ENCODE measurements around the gene THOC3.
"Not testable (repeated sequence)": the region's sequence is repeated elsewhere in the genome, so short reads cannot be mapped to it uniquely, and the experiment has no call there.

Gene THOC3, protein sequence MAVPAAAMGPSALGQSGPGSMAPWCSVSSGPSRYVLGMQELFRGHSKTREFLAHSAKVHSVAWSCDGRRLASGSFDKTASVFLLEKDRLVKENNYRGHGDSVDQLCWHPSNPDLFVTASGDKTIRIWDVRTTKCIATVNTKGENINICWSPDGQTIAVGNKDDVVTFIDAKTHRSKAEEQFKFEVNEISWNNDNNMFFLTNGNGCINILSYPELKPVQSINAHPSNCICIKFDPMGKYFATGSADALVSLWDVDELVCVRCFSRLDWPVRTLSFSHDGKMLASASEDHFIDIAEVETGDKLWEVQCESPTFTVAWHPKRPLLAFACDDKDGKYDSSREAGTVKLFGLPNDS

DNA sequence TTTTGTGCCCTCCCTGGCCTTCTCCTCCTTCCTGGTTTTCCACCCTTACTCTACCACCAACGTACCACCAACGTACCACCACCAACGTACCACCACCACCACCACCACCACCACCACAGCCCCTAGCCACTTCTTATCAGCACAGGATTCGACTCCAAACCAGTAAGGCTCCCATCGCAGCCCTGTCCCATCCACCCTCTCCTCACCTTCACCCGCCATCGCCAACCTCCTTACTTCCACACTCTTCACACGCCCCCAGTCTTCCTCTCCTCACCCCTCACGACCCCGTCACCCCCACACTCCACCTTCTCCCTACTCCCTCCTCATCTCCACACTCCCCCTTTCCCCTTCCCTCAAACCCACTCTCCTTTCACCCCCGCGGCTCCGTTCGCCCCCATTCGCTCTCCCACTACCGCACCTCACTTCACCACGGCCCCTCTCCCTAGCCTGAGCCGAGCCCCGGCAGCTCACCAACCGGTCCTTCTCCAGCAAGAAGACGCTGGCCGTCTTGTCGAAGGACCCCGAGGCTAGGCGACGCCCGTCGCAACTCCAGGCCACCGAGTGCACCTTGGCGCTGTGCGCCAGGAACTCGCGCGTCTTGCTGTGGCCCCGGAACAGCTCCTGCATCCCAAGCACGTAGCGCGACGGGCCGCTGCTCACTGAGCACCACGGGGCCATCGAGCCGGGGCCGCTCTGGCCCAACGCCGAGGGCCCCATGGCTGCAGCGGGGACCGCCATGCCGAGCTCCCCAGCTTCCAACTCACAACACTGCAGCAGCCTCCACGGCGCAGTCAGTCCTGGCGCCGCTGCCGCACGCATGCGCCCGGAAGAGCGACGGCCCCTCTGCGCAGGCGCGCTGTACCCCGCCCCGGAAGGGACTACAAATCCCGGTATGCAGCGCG lies at the start of gene THOC3:
Gene THOC3 (minus strand): TSS at position 845 of the 902 bp plus-strand sequence. CDS start 107 bp downstream, at position 738.
- DNase-seq: peak; percentile 71

DNA sequence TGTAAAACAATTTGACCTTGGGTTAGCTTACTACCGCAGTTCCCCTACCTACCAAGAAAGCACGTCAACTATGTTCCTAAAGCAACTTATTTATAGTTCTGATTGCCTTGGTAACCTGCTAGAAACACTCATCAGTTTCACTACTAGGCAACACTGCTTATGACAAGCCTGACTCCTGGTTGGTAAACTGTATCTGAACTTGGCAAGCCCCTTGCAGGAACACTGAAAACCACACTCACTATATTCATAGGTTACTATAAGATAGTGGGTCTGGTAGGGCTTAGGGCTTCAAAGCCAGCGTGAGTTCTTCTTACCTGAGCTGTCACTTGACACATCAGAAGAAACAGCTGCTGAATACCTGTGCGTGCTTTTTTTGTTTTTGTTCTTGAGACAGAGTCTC lies 49.2 kb upstream of the THOC3 start:
- not testable (repeated sequence) for DNase-seq

DNA sequence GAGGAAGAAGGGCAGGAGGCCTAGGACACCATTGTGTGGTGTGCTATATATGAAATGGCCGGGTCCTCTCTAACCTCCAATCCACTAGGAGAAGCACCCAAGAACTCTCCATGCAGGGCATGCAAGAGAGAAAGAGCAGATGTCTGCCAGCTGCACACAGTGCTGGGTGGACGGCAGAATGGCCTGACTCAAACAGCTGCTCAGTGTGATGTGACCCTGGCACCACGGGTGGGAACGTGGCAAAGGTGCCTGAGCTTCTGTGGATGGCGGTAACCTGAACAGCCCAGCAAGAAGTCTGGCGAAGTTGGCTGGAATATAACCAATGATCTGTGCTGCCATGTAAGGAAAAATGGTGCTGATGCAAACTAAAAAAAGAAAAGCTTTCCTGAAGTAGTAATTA lies 46.2 kb upstream of the THOC3 start:
- not testable (repeated sequence) for DNase-seq

DNA sequence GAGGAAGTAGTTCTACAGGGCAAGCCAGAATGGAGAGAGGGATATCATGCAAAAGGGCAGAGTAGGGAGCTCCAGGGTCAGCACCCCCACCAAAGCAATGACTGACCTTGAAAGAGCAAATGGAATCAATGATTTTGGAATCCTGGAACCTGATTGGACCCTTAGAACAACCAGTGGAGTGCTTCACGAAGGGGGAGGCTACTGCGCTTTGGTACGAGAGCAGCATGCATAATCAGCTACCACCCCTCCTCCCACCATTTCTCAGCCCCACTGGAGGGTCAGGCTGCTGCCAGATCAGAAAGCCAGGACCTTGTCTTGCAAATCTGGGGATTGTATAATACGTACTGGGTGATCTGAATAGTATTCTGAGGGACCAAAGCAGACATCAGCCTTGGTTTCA lies 43.0 kb upstream of the THOC3 start:
- not testable (repeated sequence) for DNase-seq

DNA sequence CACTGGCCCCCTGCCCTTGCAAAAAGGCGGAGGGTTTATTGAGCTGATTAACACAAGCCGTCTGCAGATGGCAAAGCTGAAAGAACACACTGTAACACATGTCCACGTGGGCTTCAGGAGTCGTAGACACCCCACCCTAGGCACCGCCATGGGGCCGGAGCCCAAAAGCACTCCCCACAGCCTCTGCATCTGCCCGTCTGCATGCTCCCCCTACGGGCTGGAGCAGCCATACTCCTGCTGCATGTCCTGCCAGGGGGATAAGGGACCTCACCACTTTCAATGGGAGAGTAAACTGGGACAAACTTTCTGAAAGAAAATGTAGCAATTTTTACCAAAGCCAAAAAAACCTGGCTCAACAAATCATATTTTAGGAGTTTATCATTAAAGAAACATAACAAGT lies 42.1 kb upstream of the THOC3 start:
- not testable (repeated sequence) for DNase-seq

DNA sequence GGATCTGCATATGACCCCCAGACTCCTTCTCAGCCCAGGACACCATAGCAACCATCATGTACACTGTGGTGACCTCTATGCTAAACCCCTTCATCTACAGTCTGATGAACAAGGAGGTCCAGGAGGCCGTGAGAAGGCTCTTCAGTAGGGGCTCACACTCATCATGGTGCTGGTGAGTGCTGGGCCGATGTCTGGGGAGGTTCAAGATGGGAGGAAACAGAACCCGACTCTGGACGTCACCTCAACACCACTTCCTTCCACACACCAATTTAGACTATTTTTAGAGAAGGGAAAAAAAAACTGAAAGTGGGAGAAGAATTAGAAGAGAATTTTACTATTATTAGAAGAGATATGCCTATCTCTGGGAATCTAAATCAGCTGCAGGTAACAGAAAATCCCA lies 39.1 kb upstream of the THOC3 start:
- DNase-seq: not testable (repeated sequence)

DNA sequence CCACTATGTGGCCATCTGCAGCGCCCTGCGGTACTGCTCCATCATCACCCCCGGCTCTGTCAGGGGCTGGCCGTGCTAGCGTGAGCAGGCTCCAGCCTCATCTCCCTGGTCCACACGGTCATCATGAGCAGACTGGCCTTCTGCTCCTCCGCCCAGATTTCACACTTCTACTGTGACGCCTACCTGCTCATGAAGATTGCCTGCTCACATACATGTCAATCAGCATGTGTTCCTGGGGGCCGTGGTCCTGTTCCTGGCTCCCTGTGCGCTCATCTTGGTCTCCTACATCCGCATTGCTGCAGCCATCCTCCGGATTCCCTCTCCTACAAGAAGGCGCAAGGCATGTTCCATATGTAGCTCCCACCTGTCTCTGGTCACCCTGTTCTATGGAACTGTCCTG lies 38.7 kb upstream of the THOC3 start:
- not testable (repeated sequence) for DNase-seq

DNA sequence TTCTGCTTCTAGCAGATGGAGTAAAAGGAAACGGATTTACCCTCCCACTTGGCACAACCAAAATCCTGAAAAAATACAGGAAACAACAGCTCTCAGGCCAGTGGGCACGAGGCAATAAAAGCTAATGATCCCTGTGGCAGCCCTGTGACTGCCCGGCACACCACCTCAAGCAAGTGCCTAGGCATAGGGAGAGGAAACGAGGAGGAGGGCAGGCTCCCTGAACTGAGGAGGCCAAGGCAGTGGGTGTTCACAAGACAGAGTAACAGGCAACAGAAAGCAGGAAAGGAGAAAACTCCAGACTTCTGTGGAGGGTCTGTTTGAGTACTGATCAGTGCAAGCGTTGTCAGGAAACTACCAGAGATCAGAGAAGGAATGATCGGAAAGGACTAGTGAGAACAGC lies 29.9 kb upstream of the THOC3 start:
- DNase-seq: not testable (repeated sequence)

DNA sequence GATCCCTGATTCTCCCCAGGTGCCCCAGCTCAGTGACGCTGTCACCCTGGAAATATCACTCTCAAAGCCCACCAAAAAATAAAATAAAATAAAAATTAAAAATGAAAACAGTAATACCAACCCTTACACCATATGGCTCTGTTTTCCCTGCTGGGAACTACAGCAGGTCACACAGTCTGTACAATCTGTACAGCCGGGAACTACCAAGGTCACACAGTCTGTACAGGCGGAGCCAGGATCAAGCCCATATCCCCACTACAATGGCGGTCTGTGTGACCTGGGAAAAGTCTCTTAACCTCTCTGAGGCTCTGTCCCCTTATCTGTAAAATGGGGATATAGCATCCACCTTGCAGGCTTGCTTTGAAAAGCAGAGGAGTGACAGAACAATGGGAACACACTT lies 29.4 kb upstream of the THOC3 start:
- not testable (repeated sequence) for DNase-seq

DNA sequence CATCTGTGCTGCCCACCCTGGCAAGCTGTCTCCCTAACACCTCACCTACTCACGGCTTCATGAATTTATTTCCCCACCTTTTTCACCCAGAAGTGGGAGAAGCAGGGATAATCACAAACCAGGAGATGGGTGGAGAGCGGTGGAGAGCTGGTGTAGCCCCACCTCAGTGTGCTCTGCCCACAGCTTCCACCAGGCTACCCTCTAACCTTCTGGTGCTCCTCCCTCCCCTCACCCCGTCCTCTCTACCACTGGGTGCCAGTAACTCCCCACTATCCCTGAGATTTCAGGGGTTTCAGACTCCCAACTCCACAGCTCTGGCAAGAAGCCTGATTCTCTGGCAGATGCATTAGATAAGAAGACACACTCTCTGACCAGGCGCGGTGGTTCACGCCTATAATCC lies 28.7 kb upstream of the THOC3 start:
- not testable (repeated sequence) for DNase-seq

DNA sequence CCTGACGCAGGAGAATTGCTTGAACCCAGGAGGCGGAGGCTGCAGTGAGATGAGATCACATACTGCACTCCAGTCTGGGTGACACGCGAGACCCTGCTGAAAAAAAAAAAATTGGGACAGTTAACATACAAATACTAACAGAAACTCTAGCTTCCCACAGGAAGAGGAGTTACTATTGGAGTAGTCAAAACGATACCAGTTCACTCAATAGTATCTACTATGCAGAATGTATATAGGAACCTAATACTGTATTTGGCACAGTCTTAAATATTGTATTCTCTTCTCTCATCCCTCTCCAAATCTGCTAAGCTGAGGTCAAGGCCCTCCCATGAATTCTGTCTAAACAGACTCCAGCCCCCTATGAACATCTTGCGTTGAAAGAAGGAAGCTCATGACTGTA lies 27.4 kb upstream of the THOC3 start:
- DNase-seq: not testable (repeated sequence)

DNA sequence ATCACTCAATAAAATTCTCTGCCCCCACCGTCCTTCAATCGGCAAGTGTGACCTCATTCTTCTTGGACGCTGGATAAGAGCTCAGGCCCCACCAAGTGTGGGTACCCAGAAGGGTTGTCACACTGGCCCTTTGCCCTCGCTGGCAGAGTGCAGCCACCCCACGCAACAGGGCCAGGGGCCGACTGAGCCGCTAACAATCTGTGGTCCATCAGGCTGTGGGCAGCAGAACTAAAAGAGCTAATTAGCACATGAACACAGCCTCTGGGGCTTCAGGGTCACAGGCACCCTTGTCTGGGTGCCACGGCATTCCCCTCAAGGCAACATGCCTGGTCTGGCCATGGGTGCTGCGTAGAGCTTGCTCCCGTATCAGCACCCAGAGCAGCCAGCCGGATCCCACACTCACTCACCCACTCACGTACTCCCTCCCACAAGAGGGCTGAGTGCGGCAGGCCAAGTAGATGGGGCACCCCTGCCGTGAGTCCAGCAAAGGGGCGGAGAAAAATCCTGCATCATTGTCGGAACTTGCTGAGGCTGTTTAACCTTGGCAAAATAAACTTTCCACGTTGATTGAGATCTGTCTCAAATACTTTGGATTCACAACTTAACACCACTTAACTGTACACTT lies 11.4 kb upstream of the THOC3 start:
- DNase-seq: not testable (repeated sequence)

DNA sequence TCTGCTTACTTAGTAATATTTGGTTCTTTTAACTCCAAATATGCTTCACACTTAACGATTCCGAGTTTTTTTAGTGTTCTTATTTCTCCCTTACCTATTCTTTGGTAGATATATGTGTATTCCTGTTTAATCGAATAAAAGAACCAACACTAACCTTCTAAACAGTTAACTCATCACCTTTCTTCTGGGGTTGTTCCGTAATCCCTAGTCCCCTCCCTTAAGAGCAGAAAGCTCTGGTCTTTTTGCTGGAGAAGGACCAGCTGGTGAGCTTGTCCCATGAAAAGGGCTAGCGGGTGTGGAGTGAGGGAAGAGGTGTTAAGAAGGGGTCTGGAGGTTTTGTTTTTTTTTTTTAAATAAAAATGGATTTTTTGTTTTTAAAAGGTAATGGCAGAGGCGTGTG lies 266 bp upstream of the THOC3 start:
- not testable (repeated sequence) for DNase-seq

DNA sequence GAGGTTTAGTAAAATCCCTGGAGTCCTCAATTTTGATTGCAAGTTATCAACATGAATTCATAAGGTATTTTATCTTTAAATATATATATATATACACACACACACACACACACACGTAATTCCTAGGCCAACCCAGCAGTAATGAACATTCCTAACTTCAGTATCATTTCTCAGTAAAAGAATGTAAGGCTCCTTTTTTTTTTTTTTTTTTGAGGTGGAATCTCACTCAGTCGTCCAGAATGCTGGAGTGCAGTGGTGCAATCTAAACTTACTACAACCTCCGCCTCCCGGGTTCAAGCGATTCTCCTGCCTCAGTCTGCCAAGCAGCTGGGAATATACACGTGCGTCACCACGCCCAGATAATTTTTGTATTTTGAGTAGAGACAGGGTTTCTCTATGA lies 5.8 kb downstream of the THOC3 start:
- DNase-seq: not testable (repeated sequence)

DNA sequence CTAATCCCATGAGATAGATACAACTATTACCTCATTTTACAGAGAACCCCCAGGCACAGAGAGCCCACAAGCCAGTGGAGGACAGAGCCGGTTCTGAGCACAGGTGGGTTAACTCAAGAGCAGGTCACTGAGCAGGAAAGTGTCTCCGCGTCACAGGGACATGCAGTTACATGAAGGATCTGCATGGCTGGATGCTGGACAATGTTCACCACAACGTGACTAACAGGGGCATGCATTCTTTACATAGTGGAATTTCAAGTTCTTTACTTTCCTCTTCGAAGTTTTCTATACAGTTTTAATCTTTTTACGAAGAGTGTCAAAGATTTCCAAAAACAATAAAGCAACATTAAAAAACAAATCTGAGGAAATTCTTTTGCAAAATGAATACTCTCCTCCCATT lies 7.9 kb downstream of the THOC3 start:
- DNase-seq: not testable (repeated sequence)

DNA sequence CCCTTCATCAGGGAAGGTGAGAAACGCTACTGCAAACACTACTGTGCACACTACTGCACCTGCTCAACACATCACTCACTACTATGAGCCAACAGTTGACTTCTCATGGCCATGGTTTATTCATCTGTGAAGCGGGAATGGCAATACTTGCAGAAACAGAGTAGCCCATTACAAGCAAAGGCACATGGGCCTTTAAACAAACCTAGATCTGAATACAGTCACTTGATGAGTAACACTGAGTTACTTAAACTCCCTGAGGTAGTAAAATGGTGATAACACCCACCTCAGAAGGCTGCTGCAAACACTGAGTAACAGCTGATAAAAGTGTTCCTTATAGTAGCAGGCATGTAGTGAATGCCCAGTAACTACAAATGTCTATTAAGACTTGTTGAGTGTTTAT lies 9.6 kb downstream of the THOC3 start:
- DNase-seq: not testable (repeated sequence)

DNA sequence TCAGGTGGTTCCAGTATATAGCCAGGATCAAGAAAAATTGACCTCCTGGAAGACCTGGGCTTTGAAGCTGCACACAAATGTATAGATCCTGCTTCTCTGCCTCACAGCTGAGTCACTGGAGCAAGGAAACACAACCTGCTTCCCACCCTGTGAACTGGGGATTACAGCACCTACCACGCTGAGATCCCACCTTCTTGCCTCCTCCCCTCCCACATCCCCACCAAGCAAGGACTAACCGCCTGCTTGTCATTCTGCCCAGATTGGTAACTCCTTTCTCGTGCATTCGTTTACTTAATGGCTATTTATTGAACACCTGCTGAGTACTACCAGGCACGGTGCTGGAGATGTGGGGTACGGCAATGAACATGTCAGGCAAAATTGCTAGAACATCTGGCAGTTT lies 14.0 kb downstream of the THOC3 start:
- not testable (repeated sequence) for DNase-seq

DNA sequence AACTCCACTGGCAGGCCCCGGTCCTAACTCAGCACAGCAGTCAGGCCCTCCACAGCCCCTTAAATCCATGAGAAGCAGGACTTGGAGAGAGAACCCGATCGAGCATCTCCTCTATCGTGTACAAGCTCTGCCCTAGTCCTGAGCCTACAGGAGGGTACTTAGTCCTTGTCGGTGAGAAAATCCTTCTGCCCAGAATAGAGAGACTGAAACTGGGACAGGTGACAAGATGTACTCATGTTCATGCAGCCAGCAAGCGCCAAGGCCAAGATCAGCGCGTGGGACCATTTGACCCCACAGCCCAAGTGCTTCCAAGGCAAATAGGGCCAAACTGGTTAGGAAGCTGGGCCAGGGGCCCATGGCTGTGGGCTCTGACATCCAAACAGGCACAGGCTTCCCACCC lies 15.3 kb downstream of the THOC3 start:
- DNase-seq: not testable (repeated sequence)

DNA sequence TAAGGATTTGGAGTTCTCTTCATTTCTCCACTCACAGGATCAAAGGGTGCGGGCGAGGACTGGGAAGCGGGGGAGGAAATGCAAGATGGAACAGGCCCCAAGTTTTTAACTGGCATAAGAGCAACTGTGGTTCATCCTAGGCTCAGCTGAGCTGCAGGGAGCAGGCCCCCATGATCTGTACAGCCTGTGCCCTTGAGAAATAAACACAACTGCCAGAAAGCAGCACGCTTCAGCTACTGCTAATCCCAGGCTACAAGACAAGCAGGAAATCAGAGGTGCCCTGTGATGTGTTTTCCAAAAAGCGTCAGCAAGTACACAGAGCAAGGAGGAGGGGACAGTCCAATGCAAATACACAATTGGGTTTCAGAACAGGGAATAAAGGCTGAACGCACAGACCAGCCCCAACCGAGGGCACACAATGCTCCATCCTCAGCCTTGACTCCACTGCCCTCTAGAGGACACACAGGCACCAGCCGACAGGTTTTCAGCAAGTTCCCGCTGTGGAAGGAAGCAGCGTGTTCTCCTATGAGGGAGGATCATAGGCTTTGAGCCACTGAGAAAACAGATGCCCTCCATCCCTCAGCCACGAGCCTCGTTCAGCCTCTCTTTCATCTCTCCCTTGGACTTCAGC lies 16.7 kb downstream of the THOC3 start:
- not testable (repeated sequence) for DNase-seq

DNA sequence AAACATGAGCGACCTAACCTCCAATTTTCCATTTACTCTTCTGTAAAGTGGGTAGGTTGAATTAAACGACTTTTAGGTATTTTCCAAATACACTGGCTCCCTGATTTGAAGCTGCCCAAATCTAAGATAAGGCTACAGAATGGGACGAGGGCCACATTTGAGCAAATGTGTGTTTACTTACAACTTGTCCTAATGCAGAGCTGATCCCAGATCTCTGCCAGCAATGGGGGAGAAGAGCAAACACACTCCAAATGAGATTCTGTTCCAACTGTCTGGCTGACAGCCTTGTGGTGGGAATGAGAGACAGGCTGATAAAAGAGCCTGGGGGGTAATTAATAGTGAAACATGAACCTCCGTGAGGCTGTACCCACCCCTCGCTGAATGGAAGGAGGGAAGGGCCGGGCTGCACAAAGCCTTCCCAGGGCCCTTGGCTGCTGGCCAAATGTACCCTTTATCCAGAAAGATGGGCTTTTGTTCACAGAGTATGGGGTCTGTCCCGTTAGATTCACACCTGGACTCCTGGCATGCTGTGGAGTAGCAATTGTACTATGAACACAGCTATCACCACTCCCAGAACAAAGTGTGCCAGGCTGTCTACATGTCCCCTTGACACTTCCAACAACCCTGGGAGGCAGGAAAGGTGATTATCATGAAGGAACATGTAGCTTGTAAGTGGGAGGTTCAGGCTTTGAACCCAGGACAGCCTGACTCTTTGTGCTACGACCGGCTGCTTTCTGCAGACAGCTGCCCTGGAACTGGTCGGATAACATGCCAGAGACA lies 19.6 kb downstream of the THOC3 start:
- DNase-seq: not testable (repeated sequence)

DNA sequence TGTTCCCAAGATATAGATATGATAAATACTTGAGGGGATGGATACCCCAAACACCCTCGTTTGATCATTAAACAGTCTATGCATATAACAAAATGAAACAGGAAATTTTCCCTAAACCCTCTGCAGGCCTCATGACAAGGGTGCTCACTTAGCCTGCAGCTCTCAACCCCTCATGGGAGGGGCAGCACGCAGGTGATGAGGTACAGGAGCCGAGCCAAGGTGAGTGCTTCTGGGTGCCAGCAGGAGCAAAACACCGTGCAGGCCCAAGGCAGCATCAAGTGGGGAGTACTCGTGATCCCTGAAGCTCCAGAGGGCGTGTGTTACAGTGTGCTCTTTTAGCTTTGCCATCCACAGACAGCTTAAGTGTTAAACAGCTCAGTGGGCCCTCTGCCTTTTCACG lies 24.9 kb downstream of the THOC3 start:
- DNase-seq: not testable (repeated sequence)

DNA sequence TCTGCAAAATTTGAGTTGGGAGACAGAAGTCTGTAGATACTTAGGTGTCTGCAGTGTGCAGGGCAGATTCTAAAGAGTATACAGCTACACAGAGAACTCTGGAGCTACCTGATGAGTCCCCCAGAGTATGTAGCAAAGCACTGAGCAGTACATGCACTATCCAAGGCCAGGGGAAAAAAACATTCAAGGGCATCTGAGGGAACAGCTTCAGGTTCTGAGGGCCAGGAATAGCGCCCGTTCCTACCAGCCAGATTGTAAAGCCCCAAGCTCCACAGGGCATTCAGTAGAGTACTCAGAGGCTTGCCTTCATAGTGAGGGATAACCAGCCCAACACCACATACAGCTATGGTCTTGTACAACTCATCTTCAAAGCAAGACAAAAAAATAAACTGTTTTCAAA lies 27.5 kb downstream of the THOC3 start:
- DNase-seq: not testable (repeated sequence)

All from stimulated activated CD4-positive, alpha-beta T cell treated with anti-CD3 and anti-CD28 coated beads, Interleukin-4, amount 100 ng/mL, for 1 hour (primary cell).